A549 (cell line): ENCODE results near the gene SBF2. TPM values are rescaled to one million over a fixed set of nuclear protein-coding genes. Genes with fewer than 3 reads are reported as not detected.
A peak's percentile ranks its signal among the peaks of the same experiment; 100 is the strongest.

Experiments
- ATAC-seq, 2 experiments: fragments of 200-7000 bp in 1 of 2; fragments of >200 bp in 1 of 2; cut with Nextera tagmentation in 1 of 2; cut with Tn5 transposase in 1 of 2; 3 replicates each; pipeline versions ENCODE4 v1.8.0 to v1.9.1; 2018 to 2020; ENCODE audit warnings: mild to moderate bottlenecking in 1 of 2, moderate library complexity in 1 of 2
- CTCF ChIA-PET: fragments of 300-600 bp; sonication (Branson Sonifier 250); formaldehyde crosslinking; extraction: SDS; loops from one replicate; lab custom pipeline; 2021; ENCODE audit warnings: antibody characterized with exemption, inconsistent platforms; lab: Yijun Ruan, JAX
- POLR2A ChIA-PET: fragments of 350-600 bp; formaldehyde crosslinking; extraction: SDS; loops from one replicate; lab custom pipeline; 2021; ENCODE audit warnings: antibody characterized with exemption, inconsistent platforms; lab: Yijun Ruan, JAX
- DNase-seq, 2 experiments: peaks; one replicate each; pipeline versions ENCODE4 v3.0.0 to v3.0.0-alpha.2; 2011 to 2016; ENCODE audit warnings: low read depth in 1 of 2, low spot score in 1 of 2
- FAIRE-seq: peaks from 2 replicates; lab custom pipeline; 2011; peaks lifted over from hg19 to GRCh38; lab: Jason Lieb, UNC
- H3K27ac ChIP-seq, 2 experiments: fragments of >200 bp; sonication (Bioruptor Twin); formaldehyde crosslinking; 3 replicates each; pipeline ENCODE4 v1.5.1; 2016 to 2017
- H3K4me1 ChIP-seq: fragments of >200 bp; sonication (Bioruptor Twin); formaldehyde crosslinking; 3 replicates; pipeline ENCODE4 v1.6.1; 2016
- H3K4me2 ChIP-seq: fragments of >200 bp; sonication (Bioruptor Twin); formaldehyde crosslinking; 3 replicates; pipeline ENCODE4 v1.6.1; 2016
- H3K4me3 ChIP-seq: fragments of >200 bp; sonication (Bioruptor Twin); formaldehyde crosslinking; 3 replicates; pipeline ENCODE4 v1.5.1; 2016
- H3K9me3 ChIP-seq: fragments of >200 bp; sonication (Bioruptor Twin); formaldehyde crosslinking; 3 replicates; pipeline ENCODE4 v1.6.1; 2016
- CTCF ChIP-seq: fragments of >200 bp; sonication (Bioruptor Twin); formaldehyde crosslinking; IDR thresholded peaks from 3 replicates; pipeline ENCODE4 v1.5.1; 2016
- EHF ChIP-seq: fragments of 250-450 bp; sonication (Bioruptor Pico); IDR thresholded peaks from 2 replicates; pipeline ENCODE4 v1.5.0; 2020; ENCODE audit warnings: mild to moderate bottlenecking
- EHMT2 ChIP-seq: fragments of 200-600 bp; sonication (generic); IDR thresholded peaks from 2 replicates; pipeline ENCODE4 v1.6.1; 2016; ENCODE audit warnings: antibody characterized with exemption, low read depth, mild to moderate bottlenecking, moderate library complexity
- FOSB ChIP-seq: fragments of 250-450 bp; sonication (Bioruptor Pico); IDR thresholded peaks from 2 replicates; pipeline ENCODE4 v1.5.0; 2020; ENCODE audit warnings: mild to moderate bottlenecking, moderate library complexity
- FOSL2 ChIP-seq, 2 experiments: fragments of 450-650 bp in 1 of 2; fragments of >200 bp in 1 of 2; sonication (Bioruptor Twin) in 1 of 2; formaldehyde crosslinking; IDR thresholded peaks; 2 replicates each; pipeline versions ENCODE4 v1.5.0 to v1.6.1; 2016 to 2020; ENCODE audit warnings: mild to moderate bottlenecking in 1 of 2, moderate library complexity in 1 of 2
- HOXA7 ChIP-seq: fragments of 250-450 bp; sonication (Bioruptor Pico); IDR thresholded peaks from 2 replicates; pipeline ENCODE4 v1.5.0; 2020; ENCODE audit warnings: mild to moderate bottlenecking, moderate library complexity
- HOXB5 ChIP-seq: fragments of 250-450 bp; sonication (Bioruptor Pico); IDR thresholded peaks from 2 replicates; pipeline ENCODE4 v1.5.0; 2020; ENCODE audit warnings: mild to moderate bottlenecking, moderate library complexity
- JUNB ChIP-seq: fragments of >200 bp; sonication (Bioruptor Twin); formaldehyde crosslinking; IDR thresholded peaks from 2 replicates; pipeline ENCODE4 v1.6.1; 2016
- KDM1A ChIP-seq: fragments of 200-600 bp; sonication (generic); IDR thresholded peaks from 2 replicates; pipeline ENCODE4 v1.6.1; 2016; ENCODE audit warnings: low read depth, mild to moderate bottlenecking
- MAFK ChIP-seq: fragments of 450-650 bp; IDR thresholded peaks from 2 replicates; pipeline ENCODE4 v1.6.1; 2014; ENCODE audit not compliant: partially characterized antibody
- MAZ ChIP-seq: fragments of 150-350 bp; IDR thresholded peaks from 2 replicates; pipeline ENCODE4 v1.6.1; 2014; ENCODE audit warnings: antibody characterized with exemption, low read depth, low read length, borderline replicate concordance
- NR3C1 ChIP-seq: fragments of >200 bp; sonication (Bioruptor Twin); formaldehyde crosslinking; IDR thresholded peaks from 3 replicates; pipeline ENCODE4 v1.6.1; 2017
- PHF8 ChIP-seq: fragments of 200-600 bp; sonication (generic); IDR thresholded peaks from 2 replicates; pipeline ENCODE4 v1.6.1; 2016; ENCODE audit warnings: low read depth, mild to moderate bottlenecking, antibody characterized with exemption, moderate library complexity, borderline replicate concordance
- POLR2A ChIP-seq: IDR thresholded peaks from 2 replicates; pipeline ENCODE4 v1.6.1; 2012; ENCODE audit warnings: mild to moderate bottlenecking, low read length
- RARB ChIP-seq: fragments of 250-450 bp; sonication (Bioruptor Pico); IDR thresholded peaks from 2 replicates; pipeline ENCODE4 v1.8.0; 2021; ENCODE audit warnings: mild to moderate bottlenecking, moderate library complexity
- SREBF2 ChIP-seq: fragments of 450-650 bp; IDR thresholded peaks from 2 replicates; pipeline ENCODE4 v1.6.1; 2014; ENCODE audit warnings: mild to moderate bottlenecking, moderate library complexity
- ZSCAN20 ChIP-seq: fragments of 250-450 bp; sonication (Bioruptor Pico); IDR thresholded peaks from 2 replicates; pipeline ENCODE4 v1.8.0; 2022; ENCODE audit warnings: mild to moderate bottlenecking, moderate library complexity
- WGBS: methylation state at CpG from one replicate; pipeline ENCODE4 v1.1.6; 2017; ENCODE audit errors: missing lambda C conversion rate; 5-methylcytosine and 5-hydroxymethylcytosine counted together
- polyA plus RNA-seq, 4 experiments: library from polyadenylated mRNA; depleted of rRNA in 3 of 4; stranded (reverse); fragments of >200 nt; fragmentation: RNase III in 1 of 4; extraction: RNeasy Plus Mini Kit Qiagen cat#74134 plus additional on column Dnase treatment in 1 of 4; gene quantifications; 2 replicates in 3 of 4; 3 replicates in 1 of 4; pipeline ENCODE4 v1.2.3, GENCODE V29; 2011 to 2017
- TF ChIP-seq, protein P1 (sequence below): IDR thresholded peaks from 2 replicates; pipeline ENCODE4 v1.6.1; 2012
- TF ChIP-seq, protein P2 (sequence below): fragments of 200-600 bp; sonication (generic); IDR thresholded peaks from 2 replicates; pipeline ENCODE4 v1.6.1; 2016; ENCODE audit warnings: antibody characterized with exemption, mild to moderate bottlenecking, moderate library complexity
- TF ChIP-seq, protein P3 (sequence below): fragments of 450-650 bp; IDR thresholded peaks from 2 replicates; pipeline ENCODE4 v1.6.1; 2014; ENCODE audit warnings: antibody characterized with exemption

SBF2 gene
- polyA plus RNA-seq, 2 of the 4 experiments (the other 2 are of a cell fraction) = 11.1 to 49.6 TPM

DNA sequence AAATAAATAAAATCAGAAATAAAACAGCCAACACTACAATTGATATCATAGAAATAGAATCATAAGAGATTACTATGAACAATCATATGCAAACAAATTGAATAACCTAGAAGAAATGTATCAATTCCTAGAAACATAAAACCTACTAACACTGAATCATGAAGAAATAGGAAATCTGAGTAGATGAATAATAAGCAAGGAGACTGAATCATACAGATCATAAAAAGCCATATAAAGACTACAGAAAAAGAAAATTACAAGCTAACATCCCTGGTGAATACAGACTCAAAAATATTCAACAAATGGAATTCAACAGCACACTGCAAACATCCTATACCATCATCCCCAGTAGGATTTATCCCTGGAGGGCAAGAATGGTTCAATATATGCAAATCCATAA lies 135.6 kb downstream of the SBF2 start:
- CTCF ChIA-PET = interaction anchor here (1.0 kb wide), 1 partner anchor 9 kb away, joined by 5 read pairs; no protein-coding TSS in a partner anchor
- H3K4me2 ChIP-seq = no peak overlapping the region
- no peak overlapping the region for H3K4me3 ChIP-seq
- ATAC-seq (no peak), DNase-seq (no peak), FAIRE-seq (peak; percentile 78)
- peaks cover 9% of the 10 kb centered on the region; the same call in 2 of the 3 replicates for H3K9me3 ChIP-seq
- no peak overlapping the region for H3K27ac ChIP-seq
- POLR2A ChIA-PET = no interaction called here
- TF ChIP-seq, protein P1, sequence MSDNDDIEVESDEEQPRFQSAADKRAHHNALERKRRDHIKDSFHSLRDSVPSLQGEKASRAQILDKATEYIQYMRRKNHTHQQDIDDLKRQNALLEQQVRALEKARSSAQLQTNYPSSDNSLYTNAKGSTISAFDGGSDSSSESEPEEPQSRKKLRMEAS = no peak
- no peak for TF ChIP-seq PHF8
- TF ChIP-seq MAFK = no peak
- TF ChIP-seq HOXA7 (CRISPR knock-in tag) = no peak
- no peak for TF ChIP-seq EHMT2
- TF ChIP-seq, protein P2, sequence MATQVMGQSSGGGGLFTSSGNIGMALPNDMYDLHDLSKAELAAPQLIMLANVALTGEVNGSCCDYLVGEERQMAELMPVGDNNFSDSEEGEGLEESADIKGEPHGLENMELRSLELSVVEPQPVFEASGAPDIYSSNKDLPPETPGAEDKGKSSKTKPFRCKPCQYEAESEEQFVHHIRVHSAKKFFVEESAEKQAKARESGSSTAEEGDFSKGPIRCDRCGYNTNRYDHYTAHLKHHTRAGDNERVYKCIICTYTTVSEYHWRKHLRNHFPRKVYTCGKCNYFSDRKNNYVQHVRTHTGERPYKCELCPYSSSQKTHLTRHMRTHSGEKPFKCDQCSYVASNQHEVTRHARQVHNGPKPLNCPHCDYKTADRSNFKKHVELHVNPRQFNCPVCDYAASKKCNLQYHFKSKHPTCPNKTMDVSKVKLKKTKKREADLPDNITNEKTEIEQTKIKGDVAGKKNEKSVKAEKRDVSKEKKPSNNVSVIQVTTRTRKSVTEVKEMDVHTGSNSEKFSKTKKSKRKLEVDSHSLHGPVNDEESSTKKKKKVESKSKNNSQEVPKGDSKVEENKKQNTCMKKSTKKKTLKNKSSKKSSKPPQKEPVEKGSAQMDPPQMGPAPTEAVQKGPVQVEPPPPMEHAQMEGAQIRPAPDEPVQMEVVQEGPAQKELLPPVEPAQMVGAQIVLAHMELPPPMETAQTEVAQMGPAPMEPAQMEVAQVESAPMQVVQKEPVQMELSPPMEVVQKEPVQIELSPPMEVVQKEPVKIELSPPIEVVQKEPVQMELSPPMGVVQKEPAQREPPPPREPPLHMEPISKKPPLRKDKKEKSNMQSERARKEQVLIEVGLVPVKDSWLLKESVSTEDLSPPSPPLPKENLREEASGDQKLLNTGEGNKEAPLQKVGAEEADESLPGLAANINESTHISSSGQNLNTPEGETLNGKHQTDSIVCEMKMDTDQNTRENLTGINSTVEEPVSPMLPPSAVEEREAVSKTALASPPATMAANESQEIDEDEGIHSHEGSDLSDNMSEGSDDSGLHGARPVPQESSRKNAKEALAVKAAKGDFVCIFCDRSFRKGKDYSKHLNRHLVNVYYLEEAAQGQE = no peak
- TF ChIP-seq POLR2A = no peak
- TF ChIP-seq, all 56 proteins: peak for 0
- H3K4me1 ChIP-seq = 0 out of 3 replicates have a peak, but pooled peaks cover 7% of the 10 kb centered on the region

DNA sequence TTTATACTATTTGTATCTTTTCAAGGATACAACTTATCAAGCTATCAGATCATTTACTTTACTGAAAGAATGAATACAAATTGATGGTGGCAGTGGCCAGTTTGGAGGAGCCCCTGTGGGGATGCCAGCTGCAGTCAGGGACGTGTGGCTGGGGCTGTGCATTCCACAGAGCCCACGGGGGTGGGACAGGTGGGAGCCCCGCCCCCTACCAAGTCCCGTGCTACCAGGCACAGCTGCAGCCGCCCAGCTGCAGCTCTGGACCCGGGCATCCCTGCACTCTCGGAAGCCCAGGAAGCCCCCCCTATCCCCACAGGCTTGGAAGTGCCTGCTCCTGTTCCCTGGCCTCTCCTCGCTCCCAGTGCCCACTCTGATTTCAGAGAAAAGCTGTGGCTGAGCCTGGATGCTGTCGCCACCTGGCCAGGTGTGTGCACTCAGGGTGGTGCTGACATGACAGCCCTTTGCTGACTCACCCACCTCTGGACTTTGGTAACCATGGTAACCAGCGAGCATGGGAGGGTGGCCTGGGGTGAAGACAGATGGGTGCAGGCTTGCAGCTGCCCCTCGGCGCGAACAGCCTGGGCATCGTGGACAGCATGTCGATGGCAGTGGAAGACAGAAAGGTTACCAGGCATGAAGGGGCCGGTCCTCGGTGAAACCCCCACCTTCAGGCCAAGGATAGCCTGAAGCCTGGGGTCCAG lies 138.1 kb downstream of the SBF2 start:
- FAIRE-seq (no peak), ATAC-seq (no peak), DNase-seq (no peak)
- TF ChIP-seq NR3C1 (no peak), KDM1A (no peak), HOXA7 (CRISPR knock-in tag) (no peak), CTCF (no peak), HOXB5 (no peak), FOSB (CRISPR knock-in tag) (no peak), RARB (CRISPR knock-in tag) (no peak), ZSCAN20 (no peak), JUNB (no peak), FOSL2 (IDR thresholded peaks at IDR 0.05) (no peak), FOSL2 (CRISPR knock-in tag; IDR thresholded peaks at IDR 0.05) (no peak), EHF (CRISPR knock-in tag) (no peak), MAZ (no peak), PHF8 (no peak), SREBF2 (no peak)
- TF ChIP-seq, protein P3, sequence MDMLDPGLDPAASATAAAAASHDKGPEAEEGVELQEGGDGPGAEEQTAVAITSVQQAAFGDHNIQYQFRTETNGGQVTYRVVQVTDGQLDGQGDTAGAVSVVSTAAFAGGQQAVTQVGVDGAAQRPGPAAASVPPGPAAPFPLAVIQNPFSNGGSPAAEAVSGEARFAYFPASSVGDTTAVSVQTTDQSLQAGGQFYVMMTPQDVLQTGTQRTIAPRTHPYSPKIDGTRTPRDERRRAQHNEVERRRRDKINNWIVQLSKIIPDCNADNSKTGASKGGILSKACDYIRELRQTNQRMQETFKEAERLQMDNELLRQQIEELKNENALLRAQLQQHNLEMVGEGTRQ = no peak
- Histone ChIP-seq H3K4me2 (no peak overlapping the region), H3K27ac (no peak overlapping the region), H3K4me1 (0 out of 3 replicates have a peak, but pooled peaks cover 3% of the 10 kb centered on the region), H3K9me3 (peaks cover 9% of the 10 kb centered on the region; the same call in 2 of the 3 replicates), H3K4me3 (no peak overlapping the region)
- WGBS = 92% methylated on average over 13 of the region's 17 CpGs
- CTCF ChIA-PET = interaction anchor here (1.4 kb wide), 1 partner anchor 148 kb away, joined by 3 read pairs; no protein-coding TSS in a partner anchor
- POLR2A ChIA-PET = no interaction called here
